GM21360 (cell line): Measurements from ENCODE around the gene KCNQ5.

Source experiments
- ATAC-seq: cut with Tn5 transposase; IDR thresholded peaks from one replicate; pipeline ENCODE4 v1.9.1; 2021; ENCODE audit warnings: mild to moderate bottlenecking, moderate library complexity; ENCODE audit not compliant: unreplicated experiment

The KCNQ5 gene

GRCh38 chr6:72832271-72832670 is 210.4 kb downstream of the KCNQ5 start:
- no peak for ATAC-seq

DNA sequence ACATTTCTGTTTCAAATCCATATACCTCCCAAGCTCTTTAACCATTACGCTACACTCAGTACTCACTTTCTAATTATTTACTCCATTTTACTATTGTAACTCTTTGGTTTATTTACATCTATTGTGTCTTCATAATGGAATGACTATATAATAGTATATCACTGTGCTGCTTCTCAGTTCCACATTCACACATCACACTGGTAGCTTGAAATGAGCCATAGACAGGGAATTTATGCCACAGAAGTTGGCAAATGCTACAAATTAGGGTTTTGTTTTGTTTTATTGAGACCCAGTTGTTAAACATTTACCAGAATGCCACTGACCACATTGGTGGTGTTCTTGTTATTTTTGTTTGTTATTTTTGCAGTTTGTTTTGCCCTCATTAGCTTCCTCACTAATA is 213.9 kb downstream of the KCNQ5 start:
- no peak for ATAC-seq

DNA sequence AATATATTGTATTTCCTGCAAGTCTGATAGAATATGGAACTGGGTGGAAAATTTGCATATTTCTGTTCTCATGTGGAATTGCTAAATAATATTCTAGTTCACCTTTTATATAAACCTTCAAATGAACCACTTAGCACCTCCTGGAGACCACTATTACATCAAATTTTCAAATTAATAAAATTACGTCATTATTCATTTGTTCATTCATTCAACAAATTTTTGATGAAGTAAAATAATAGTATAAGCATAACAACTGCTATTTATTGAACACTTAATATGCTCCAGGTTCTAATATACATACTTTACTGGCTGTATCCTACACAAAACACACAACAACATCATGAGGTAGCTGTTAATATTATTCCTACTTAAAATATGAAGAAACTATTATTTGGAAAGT is 215.1 kb downstream of the KCNQ5 start:
- no peak for ATAC-seq

GRCh38 chr6:72841195-72841594 is 219.3 kb downstream of the KCNQ5 start:
- no peak for ATAC-seq

DNA sequence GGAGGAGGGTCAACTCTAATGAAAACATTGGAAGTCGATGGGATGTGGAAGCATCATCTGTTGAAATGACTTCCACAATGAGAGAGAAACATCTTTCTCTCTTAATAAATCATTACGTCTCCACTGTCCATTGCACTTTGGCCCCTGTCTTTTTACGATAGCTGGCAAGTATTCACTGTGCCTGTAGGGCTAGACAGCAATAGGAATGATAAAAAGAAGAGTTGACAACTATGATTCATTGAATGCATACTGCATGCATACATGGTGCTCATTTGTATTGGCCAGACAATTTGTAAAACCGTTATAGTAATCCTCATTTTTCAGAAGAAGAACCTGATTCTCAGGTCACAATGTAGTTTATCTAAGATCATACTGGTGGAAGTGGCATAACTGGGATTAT is 220.3 kb downstream of the KCNQ5 start:
- no peak for ATAC-seq

GRCh38 chr6:72844614-72845013 is 222.8 kb downstream of the KCNQ5 start:
- no peak for ATAC-seq

GRCh38 chr6:72849346-72849745 is 227.5 kb downstream of the KCNQ5 start:
- ATAC-seq = no peak

GRCh38 chr6:72850040-72850439 is 228.2 kb downstream of the KCNQ5 start:
- no peak for ATAC-seq

DNA sequence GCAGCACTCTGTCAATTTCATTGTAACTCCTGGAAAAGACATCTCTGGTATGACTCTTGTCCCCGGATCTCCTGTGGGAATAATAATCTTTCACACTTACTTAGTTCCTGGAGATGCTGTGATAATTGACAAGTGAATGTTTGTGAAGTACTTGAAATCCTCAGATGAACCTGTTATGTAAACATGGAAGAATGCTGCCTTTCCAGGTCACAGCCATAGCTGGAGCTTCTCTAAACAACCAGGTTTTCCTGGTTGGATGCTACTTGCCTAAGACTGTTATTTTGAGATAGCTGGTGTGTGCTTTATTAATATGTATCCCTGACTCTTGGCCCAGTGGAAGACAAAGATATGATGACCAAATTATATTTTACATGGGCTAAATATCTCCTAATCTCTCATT is 228.6 kb downstream of the KCNQ5 start:
- ATAC-seq = no peak

GRCh38 chr6:72855471-72855870 is 233.6 kb downstream of the KCNQ5 start:
- no peak for ATAC-seq

- no peak for ATAC-seq
Measured at GRCh38 chr6:72856801-72857200, 234.9 kb downstream of the KCNQ5 start.

GRCh38 chr6:72857791-72858585 is 236.1 kb downstream of the KCNQ5 start:
- no peak for ATAC-seq

DNA sequence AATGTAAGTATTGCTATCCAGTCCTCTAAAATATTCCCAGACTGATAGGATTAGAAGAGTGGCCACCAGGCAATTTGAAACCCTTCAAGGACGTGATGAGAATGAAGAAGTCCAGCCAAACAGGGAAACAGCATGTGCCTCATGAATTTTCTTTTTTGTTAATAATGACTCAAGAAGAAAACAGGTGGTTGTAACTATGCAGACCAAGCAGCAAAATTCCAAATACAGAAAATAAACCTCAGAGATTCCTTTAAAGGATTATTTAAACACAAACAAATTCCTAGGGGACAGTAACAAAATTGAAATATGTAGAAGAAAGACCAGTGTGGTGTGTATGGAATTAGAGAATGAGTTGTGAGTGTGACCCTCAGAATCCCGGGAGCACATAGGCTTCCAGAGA is 239.2 kb downstream of the KCNQ5 start:
- ATAC-seq = no peak

GRCh38 chr6:72861935-72862432 is 240.1 kb downstream of the KCNQ5 start:
- no peak for ATAC-seq

DNA sequence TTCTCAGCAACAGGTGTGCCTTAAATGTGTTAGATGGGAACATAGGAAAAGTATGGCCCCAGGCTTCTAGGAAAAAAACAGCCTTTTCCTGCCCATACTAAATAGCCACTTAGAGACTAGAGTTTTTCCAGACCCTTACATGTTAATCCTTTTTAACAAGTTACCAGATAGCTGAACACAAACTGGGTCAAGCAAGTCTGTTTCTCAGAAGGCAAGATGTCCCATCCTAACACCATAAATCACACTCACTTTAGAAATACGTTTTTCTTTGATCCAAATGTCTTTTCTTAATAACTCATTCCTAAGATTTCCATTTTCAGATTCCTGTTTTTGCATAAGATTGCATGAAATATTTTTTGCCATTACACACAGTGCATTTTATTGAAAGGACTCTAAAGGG is 241.3 kb downstream of the KCNQ5 start:
- no peak for ATAC-seq

- no peak for ATAC-seq
Measured at GRCh38 chr6:72864236-72864635, 242.4 kb downstream of the KCNQ5 start.

GRCh38 chr6:72864799-72865198 is 242.9 kb downstream of the KCNQ5 start:
- ATAC-seq = no peak

DNA sequence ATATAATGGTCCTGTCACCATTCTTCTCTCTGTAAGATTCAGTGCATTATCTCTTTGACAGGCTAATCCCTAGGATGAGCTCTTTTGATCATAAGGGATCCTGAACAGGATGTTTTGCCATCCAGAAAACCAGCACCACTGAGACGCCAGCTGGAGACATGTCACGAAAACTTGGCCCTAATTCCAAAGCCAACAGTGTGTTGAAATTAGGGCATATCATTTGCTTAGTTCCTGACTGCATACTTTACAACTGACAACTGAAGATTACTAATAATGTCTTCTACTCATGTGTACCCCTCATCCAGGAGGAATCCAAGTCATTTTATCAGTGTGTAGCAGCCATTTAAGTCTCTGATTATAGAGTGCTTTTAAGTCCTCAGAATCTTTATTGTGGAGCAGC is 243.6 kb downstream of the KCNQ5 start:
- ATAC-seq = no peak

DNA sequence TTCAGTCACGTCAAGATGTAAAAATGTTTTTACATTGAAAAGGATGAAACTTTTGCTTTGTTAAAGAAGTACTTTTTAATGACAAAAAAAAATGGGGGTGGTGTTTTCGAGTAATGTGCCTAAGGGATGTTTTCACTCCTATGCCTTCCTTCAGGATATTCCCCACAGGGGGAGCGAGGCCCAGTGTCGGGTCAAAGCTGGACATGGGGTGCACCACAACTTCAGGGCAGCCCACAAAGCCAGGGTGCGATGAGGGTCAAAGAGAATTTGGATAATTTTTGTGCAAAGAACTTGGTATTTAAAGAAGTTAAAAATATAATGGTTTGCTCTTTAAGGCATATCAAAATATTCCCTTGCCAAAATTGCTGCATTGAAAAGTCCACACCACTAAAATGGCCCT is 247.8 kb downstream of the KCNQ5 start:
- ATAC-seq = no peak

GRCh38 chr6:72873433-72873832 is 251.6 kb downstream of the KCNQ5 start:
- ATAC-seq = no peak

DNA sequence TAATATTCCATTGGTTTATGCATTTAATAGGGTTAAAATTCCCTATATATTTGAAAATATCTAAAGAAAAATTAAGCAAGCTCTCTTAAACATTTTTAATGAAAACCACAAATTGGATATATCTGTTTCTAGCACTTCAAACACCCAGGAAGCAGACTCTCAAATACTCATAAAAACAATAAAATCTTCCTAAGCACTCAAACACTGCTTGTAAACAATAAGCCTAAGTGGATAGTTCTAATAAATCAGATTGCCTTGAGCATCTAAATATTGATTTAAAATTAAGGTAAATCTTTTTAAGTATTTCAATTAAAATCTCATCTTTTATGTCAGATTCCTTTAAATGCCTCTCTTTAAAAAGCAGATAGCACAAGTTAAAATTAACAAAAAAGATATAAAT is 254.4 kb downstream of the KCNQ5 start:
- ATAC-seq = no peak

- no peak for ATAC-seq
Measured at GRCh38 chr6:72886170-72886569, 264.3 kb downstream of the KCNQ5 start.

- ATAC-seq = no peak
Measured at GRCh38 chr6:72890233-72890632, 268.4 kb downstream of the KCNQ5 start.
